IMR-90 (cell line): ENCODE data around the gene TIGD2.

Experiments used
- BHLHE40 ChIP-seq: fragments of 150-350 bp; IDR thresholded peaks from 2 replicates; pipeline ENCODE4 v1.6.1; 2016; ENCODE audit warnings: mild to moderate bottlenecking, low read depth, low read length
- CEBPB ChIP-seq: IDR thresholded peaks from 2 replicates; pipeline ENCODE4 v1.6.1; 2012; ENCODE audit warnings: low read depth, low read length, improper control_type of control experiment
- CHD1 ChIP-seq: IDR thresholded peaks from 2 replicates; pipeline ENCODE4 v1.6.1; 2012; ENCODE audit warnings: low read depth, low read length, improper control_type of control experiment
- CTCF ChIP-seq: conservative IDR thresholded peaks from 2 replicates; pipeline ENCODE4 v1.5.1; 2012; ENCODE audit warnings: mild to moderate bottlenecking, low read depth, low read length, improper control_type of control experiment
- FOS ChIP-seq: fragments of 150-350 bp; IDR thresholded peaks from 2 replicates; pipeline ENCODE4 v1.6.1; 2016; ENCODE audit warnings: low read depth, low read length
- MAFK ChIP-seq: IDR thresholded peaks from 2 replicates; pipeline ENCODE4 v1.6.1; 2012; ENCODE audit warnings: low read depth, low read length, improper control_type of control experiment
- POLR2A ChIP-seq: IDR thresholded peaks from 2 replicates; pipeline ENCODE4 v1.6.1; 2012; ENCODE audit warnings: mild to moderate bottlenecking, low read depth, low read length

DNA sequence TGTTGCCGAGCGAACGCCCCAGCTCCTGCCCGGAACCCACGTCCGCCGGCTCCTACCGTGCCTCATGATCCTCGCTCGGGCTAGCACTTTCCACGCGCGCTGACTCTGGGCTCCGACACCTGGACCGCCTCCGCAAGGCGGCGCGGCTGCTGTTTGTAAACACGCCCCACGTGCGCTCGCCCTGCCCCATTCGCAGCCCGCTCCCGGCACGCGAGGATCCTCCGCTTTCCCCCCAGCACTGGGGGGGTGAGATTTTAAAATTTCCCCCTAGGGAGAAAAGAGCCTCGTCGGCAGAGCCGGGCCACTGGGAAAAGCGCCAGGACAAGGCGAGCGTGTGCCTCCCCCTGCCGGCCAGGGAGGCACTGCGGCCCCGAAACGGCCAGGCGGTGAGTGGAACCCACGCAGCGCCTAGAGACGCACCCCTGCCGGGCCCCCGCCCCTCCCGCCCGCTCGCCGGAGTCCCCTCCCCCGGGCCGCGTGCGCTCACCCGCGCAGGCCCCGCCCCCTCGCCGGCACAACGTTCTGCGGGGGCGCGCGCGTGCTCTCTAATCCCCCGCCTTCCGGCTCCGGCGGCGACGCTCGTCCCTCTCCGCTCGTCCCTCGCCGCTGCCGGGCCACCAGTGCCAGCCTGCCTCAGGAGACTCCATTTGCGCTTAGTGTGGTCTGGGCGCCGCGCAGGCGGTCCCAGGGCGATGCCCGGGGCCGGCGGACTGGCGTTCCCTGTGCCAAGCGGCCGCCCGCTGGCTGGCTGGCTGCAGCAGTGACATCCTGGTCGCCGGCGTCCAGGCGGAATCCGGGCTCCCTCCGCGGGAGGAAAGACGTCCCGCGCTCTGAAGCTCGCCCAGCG lies at the start of gene TIGD2:
- TF ChIP-seq CTCF: peak; percentile 69
- no peak for TF ChIP-seq POLR2A
- no peak for TF ChIP-seq MAFK
- peak; percentile 92 for TF ChIP-seq BHLHE40
- TF ChIP-seq CHD1: no peak
- TF ChIP-seq FOS: no peak
- no peak for TF ChIP-seq CEBPB
